Heart right ventricle (tissue), 16 donors: Measurements from ENCODE around the gene SMIM31. TPM values are rescaled to one million over a fixed set of nuclear protein-coding genes. Genes with fewer than 3 reads are reported as not detected.

Source experiments
- ATAC-seq, 8 donors: fragments of 200-7000 bp; cut with Tn5 transposase; one replicate each; pipeline ENCODE4 v1.9.1; 2020; ENCODE audit warnings: mild to moderate bottlenecking in 8 of 8, moderate library complexity in 8 of 8, moderate number of reproducible peaks in 1 of 8
- DNase-seq, 2 donors: peaks; one replicate each; pipeline ENCODE4 v3.0.0-alpha.2; 2020
- H3K27ac ChIP-seq, 10 donors: fragments of 200-600 bp; sonication (generic) in 2 of 10; one replicate each; pipeline versions ENCODE4 v1.5.0 to v1.8.0; 2020 to 2022; ENCODE audit warnings: mild to moderate bottlenecking in 3 of 10
- H3K27me3 ChIP-seq, 7 donors: fragments of 200-600 bp; one replicate each; pipeline ENCODE4 v1.8.0; 2021 to 2022; ENCODE audit warnings: mild to moderate bottlenecking in 2 of 7
- H3K36me3 ChIP-seq, 9 donors: fragments of 200-600 bp; sonication (generic) in 1 of 9; one replicate each; pipeline versions ENCODE4 v1.5.0 to v1.8.0; 2020 to 2022; ENCODE audit warnings: mild to moderate bottlenecking in 2 of 9
- H3K4me1 ChIP-seq, 9 donors: fragments of 200-600 bp; sonication (generic) in 1 of 9; one replicate each; pipeline versions ENCODE4 v1.5.0 to v1.8.0; 2020 to 2022; ENCODE audit warnings: mild to moderate bottlenecking in 4 of 9
- H3K4me3 ChIP-seq, 10 donors: fragments of 200-600 bp; sonication (generic) in 2 of 10; one replicate each; pipeline versions ENCODE4 v1.5.0 to v1.8.0; 2020 to 2022; ENCODE audit warnings: mild to moderate bottlenecking in 7 of 10, moderate library complexity in 2 of 10
- H3K9me3 ChIP-seq, 11 donors: fragments of 200-600 bp in 10 of 11; sonication (generic) in 2 of 11; one replicate each; pipeline versions ENCODE4 v1.5.0 to v1.8.0; 2013 to 2022; ENCODE audit warnings: mild to moderate bottlenecking in 2 of 11, control low read depth in 1 of 11, moderate library complexity in 1 of 11
- WGBS, 2 donors: extraction: QIAGEN DNeasy Blood & Tissue Kit; methylation state at CpG; one replicate each; pipeline ENCODE4 v1.1.7; 2013; ENCODE audit warnings: inconsistent platforms in 1 of 2; 5-methylcytosine and 5-hydroxymethylcytosine counted together
- intact Hi-C, 10 donors: fragments of 100-400 bp; cut with DNase I; formaldehyde crosslinking; loops; one replicate each; pipeline versions ENCODE4 v1.11.1 to v1.14.2; 2022
- polyA plus RNA-seq, 2 donors: library from polyadenylated mRNA; stranded (reverse); fragments of 200-250 nt; gene quantifications; one replicate each; pipeline ENCODE4 v1.2.3, GENCODE V29; 2013
- total RNA-seq, 10 donors: library from RNA; stranded (reverse); fragmentation: NEBNext Ultra II Directional in 3 of 10; extraction: Animal tissue kit (Norgen Biotek cat#: 25700) in 3 of 10; gene quantifications; one replicate each; pipeline versions ENCODE4 v1.2.1 to v1.2.4, GENCODE V29; 2021 to 2023
- TF ChIP-seq, protein P1 (sequence below), 9 donors: fragments of 200-600 bp; sonication (generic) in 2 of 9; IDR thresholded peaks; one replicate each; pipeline versions ENCODE4 v1.5.0 to v1.8.0; 2021 to 2022; ENCODE audit warnings: antibody characterized with exemption in 9 of 9, mild to moderate bottlenecking in 5 of 9, moderate library complexity in 1 of 9
- donor health status: Arrhythmogenic right ventricular cardiomyopathy.
- donor health status: ischemic (EF 13 %, LVEDD 7.1; RV severe dilation, severe dysfunction).
- donor health status: healthy with polysubstance abuse.
- donor health status: DM: no; HTN: yes; CAD: no.
- donor health status: DM: no; HTN: no; CAD: no.
- donor health status: ischemic (EF 25% LVEDD 6.9; RV normal size, moderate dysfunction).
- donor health status: ischemic (EF 25% LVEDD 5.7; RV mildly dilated, moderate dysfunction).
- donor health status: healthy.
- donor health status: DM: yes; HTN: yes; CAD: no.
- donor health status: Ischemic cardiomyopathy.
- donor health status: ischemic (EF 35%, LVEDD 5.7; RV mildly dilated, moderate dysfunction).
- donor health status: nonischemic (EF 11% LVEDD 7.7; RV severe dilation, severe dysfunction).
- donor health status: DM: yes; HTN: yes; CAD: no.
- donor health status: PGD.
- donor health status: ischemic (EF 29% LVEDD 5.4; RV normal size, mild dysfunction).
- donor health status: nonischemic (EF 23%, LVEDD 6.1; RV moderate dilation, normal function).

SMIM31 gene
- total and polyA plus RNA-seq, 12 donors: not detected

DNA sequence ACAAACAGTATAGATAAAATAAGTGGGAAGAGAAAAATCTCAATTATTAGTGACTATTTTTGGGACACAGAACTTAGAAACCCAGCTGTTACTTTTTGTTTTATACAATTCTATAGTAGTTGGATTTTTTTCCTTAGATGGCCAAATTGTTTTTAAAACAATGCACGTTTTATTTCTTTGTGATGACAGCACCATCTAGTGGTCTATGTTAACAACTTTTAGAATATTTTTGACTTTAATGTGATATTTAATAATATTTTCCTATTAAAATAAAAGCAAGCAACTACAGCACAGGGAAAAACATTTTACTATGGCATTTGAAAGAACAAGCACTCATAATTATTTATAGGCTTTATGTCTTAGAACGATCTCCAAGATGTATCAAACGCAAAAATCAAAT, 5.6 kb upstream of the SMIM31 start:
- Histone ChIP-seq H3K4me1 (no peaks in the 10 kb centered on the region), H3K36me3 (no peaks in the 10 kb centered on the region), H3K27ac (no peak overlapping the region), H3K4me3 (no peak overlapping the region), H3K9me3 (peaks cover 0 to 13% (median 0%) of the 10 kb centered on the region in 11 donors), H3K27me3 (no peaks in the 10 kb centered on the region)
- TF ChIP-seq, protein P1, sequence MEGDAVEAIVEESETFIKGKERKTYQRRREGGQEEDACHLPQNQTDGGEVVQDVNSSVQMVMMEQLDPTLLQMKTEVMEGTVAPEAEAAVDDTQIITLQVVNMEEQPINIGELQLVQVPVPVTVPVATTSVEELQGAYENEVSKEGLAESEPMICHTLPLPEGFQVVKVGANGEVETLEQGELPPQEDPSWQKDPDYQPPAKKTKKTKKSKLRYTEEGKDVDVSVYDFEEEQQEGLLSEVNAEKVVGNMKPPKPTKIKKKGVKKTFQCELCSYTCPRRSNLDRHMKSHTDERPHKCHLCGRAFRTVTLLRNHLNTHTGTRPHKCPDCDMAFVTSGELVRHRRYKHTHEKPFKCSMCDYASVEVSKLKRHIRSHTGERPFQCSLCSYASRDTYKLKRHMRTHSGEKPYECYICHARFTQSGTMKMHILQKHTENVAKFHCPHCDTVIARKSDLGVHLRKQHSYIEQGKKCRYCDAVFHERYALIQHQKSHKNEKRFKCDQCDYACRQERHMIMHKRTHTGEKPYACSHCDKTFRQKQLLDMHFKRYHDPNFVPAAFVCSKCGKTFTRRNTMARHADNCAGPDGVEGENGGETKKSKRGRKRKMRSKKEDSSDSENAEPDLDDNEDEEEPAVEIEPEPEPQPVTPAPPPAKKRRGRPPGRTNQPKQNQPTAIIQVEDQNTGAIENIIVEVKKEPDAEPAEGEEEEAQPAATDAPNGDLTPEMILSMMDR (IDR thresholded peaks at IDR 0.05): peak in 7 of 9 donors; percentile 27 to 46 (median 40)
- WGBS, 2 donors: 54 to 62% methylated on average over 3 of the region's 3 CpGs
- intact Hi-C loops: loop anchor here in 1 of 10 donors (5.0 kb wide), 1 partner anchor 1196 kb away; no protein-coding TSS in a partner anchor
- DNase-seq (no peak), ATAC-seq (no peak)

DNA sequence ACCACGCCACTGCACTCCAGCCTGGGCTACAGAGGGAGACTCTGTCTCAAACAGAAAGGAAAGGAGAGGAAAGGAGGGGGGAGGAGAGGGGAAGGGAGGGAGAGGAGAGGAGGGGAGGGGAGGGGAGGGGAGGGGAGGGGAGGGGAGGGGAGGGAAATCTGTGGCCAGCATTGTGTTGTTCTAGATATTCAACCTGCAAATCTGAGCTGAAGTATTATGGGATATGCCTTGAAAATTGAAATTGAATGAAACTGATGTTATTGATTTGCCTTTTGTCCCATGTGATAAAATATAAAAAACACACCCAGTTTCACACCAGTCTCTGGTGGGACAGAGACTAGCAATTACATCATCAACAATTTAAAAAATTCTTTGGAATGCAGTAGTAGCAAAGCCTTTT, 1.5 kb downstream of the SMIM31 start:
- ATAC-seq: no peak
- H3K9me3 ChIP-seq: peaks cover 0 to 13% (median 0%) of the 10 kb centered on the region in 11 donors
- TF ChIP-seq, protein P1 (IDR thresholded peaks at IDR 0.05): no peak
- H3K36me3 ChIP-seq: no peaks in the 10 kb centered on the region
- H3K27ac ChIP-seq: no peak overlapping the region
- H3K4me3 ChIP-seq: no peak overlapping the region
- 85 to 100% methylated on average over 1 of the region's 1 CpG for WGBS, 2 donors
- no peaks in the 10 kb centered on the region for H3K4me1 ChIP-seq
- no peaks in the 10 kb centered on the region for H3K27me3 ChIP-seq
- DNase-seq: no peak
- intact Hi-C loops: no loop called here

DNA sequence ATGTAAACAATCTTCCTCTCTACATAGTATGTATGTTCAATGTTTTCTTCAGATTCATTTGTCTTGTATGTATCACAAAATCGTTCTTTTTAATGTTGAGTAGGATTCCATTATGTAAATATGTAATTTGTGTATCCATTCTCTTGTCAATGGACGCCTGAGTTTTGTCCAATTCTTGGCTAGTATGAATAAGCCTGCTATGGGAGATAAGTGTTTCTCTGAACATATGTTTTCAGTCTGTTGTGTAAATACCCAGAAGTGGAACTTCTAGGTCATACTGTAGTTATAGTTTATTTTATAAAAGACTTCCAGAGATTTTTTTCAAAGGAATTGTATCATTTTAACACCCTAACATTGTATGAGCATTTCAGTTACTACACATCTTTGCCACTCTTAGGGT, 2.8 kb downstream of the SMIM31 start:
- TF ChIP-seq, protein P1 (IDR thresholded peaks at IDR 0.05): no peak
- H3K27ac ChIP-seq: no peak overlapping the region
- H3K36me3 ChIP-seq: no peaks in the 10 kb centered on the region
- H3K4me1 ChIP-seq: no peaks in the 10 kb centered on the region
- DNase-seq (no peak), ATAC-seq (no peak)
- WGBS, 2 donors: 35 to 50% methylated on average over 2 of the region's 2 CpGs
- intact Hi-C loops: no loop called here
- H3K9me3 ChIP-seq: peaks cover 0 to 13% (median 0%) of the 10 kb centered on the region in 11 donors
- no peak overlapping the region for H3K4me3 ChIP-seq
- H3K27me3 ChIP-seq: peaks cover 0 to 6% (median 0%) of the 10 kb centered on the region in 7 donors

DNA sequence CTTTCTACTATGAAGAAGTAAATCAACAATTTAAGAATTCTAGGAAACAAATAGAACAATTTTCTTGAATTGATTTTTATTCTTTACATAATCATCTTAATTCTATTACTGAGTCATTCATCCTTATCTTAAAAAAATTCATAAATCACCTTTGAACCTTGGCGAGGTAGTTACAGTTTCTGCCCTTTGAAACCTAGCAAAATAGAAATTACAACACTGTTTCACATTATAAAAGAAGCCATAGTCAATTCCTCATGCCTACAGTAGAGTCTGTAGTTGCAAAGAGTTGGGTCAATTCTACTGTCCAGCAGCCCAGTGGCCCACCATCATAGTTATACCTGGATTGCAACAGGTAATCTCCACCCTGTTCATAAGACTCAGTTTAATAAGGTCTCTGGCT, 7.3 kb downstream of the SMIM31 start:
- ATAC-seq (no peak), DNase-seq (no peak)
- Histone ChIP-seq H3K36me3 (no peaks in the 10 kb centered on the region), H3K27me3 (peaks cover 0 to 19% (median 4%) of the 10 kb centered on the region in 7 donors), H3K27ac (no peak overlapping the region), H3K4me1 (no peaks in the 10 kb centered on the region), H3K9me3 (no peaks in the 10 kb centered on the region), H3K4me3 (no peak overlapping the region)
- intact Hi-C loops: no loop called here
- WGBS, 2 donors: 74 to 85% methylated on average over 1 of the region's 1 CpG
- TF ChIP-seq, protein P1 (IDR thresholded peaks at IDR 0.05): no peak
